ENCODE results near the gene PITX3. TPM values are rescaled to one million over a fixed set of nuclear protein-coding genes. Genes with fewer than 3 reads are reported as not detected.
"Not testable (repeated sequence)": the region's sequence is repeated elsewhere in the genome, so short reads cannot be mapped to it uniquely, and the experiment has no call there.

The PITX3 gene
- total and polyA plus RNA-seq, 2 donors, result 0.02 to 0.05 TPM

GRCh38 chr10:102202386-102202785 lies 38.9 kb downstream of the PITX3 start:
- Histone ChIP-seq H3K4me3 (ENCODE audit: low read length in 2 of 2) (no peak overlapping the region), H3K9me3 (ENCODE audit: control insufficient read depth in 2 of 2, insufficient read depth in 1 of 2, low read length in 1 of 2) (peaks cover 0 to 8% of the 10 kb centered on the region in 2 donors), H3K27me3 (ENCODE audit: control insufficient read depth in 2 of 2, insufficient read depth in 1 of 2, low read length in 1 of 2) (no peaks in the 10 kb centered on the region), H3K4me1 (ENCODE audit: control insufficient read depth in 2 of 2, insufficient read depth in 2 of 2, low read length in 2 of 2) (no peaks in the 10 kb centered on the region), H3K27ac (ENCODE audit: low read depth in 1 of 2, low read length in 1 of 2) (no peak overlapping the region), H3K36me3 (ENCODE audit: control insufficient read depth in 2 of 2, insufficient read depth in 2 of 2, low read length in 1 of 2) (no peaks in the 10 kb centered on the region)
- no peak for DNase-seq (ENCODE audit: low read depth in 6 of 9, low spot score in 9 of 9)
- 92% methylated on average over 1 of the region's 1 CpG for WGBS

- H3K4me1 ChIP-seq (ENCODE audit: control insufficient read depth in 2 of 2, insufficient read depth in 2 of 2, low read length in 2 of 2), result no peaks in the 10 kb centered on the region
- 94% methylated on average over 34 of the region's 34 CpGs for WGBS
- no peak overlapping the region for H3K4me3 ChIP-seq (ENCODE audit: low read length in 2 of 2)
- no peaks in the 10 kb centered on the region for H3K27me3 ChIP-seq (ENCODE audit: control insufficient read depth in 2 of 2, insufficient read depth in 1 of 2, low read length in 1 of 2)
- H3K9me3 ChIP-seq (ENCODE audit: control insufficient read depth in 2 of 2, insufficient read depth in 1 of 2, low read length in 1 of 2), result peaks cover 0 to 8% of the 10 kb centered on the region in 2 donors
- H3K27ac ChIP-seq (ENCODE audit: low read depth in 1 of 2, low read length in 1 of 2), result no peak overlapping the region
- no peak for DNase-seq (ENCODE audit: low read depth in 6 of 9, low spot score in 9 of 9)
- H3K36me3 ChIP-seq (ENCODE audit: control insufficient read depth in 2 of 2, insufficient read depth in 2 of 2, low read length in 1 of 2), result no peaks in the 10 kb centered on the region
Measured at GRCh38 chr10:102200751-102201640, 40.3 kb downstream of the PITX3 start.

GRCh38 chr10:102198027-102198426 lies 43.3 kb downstream of the PITX3 start:
- no peaks in the 10 kb centered on the region for H3K4me1 ChIP-seq (ENCODE audit: control insufficient read depth in 2 of 2, insufficient read depth in 2 of 2, low read length in 2 of 2)
- 81% methylated on average over 2 of the region's 2 CpGs for WGBS
- DNase-seq (ENCODE audit: low read depth in 6 of 9, low spot score in 9 of 9), result no peak
- no peaks in the 10 kb centered on the region for H3K9me3 ChIP-seq (ENCODE audit: control insufficient read depth in 2 of 2, insufficient read depth in 1 of 2, low read length in 1 of 2)
- H3K4me3 ChIP-seq (ENCODE audit: low read length in 2 of 2), result no peak overlapping the region
- H3K27ac ChIP-seq (ENCODE audit: low read depth in 1 of 2, low read length in 1 of 2), result no peak overlapping the region
- no peaks in the 10 kb centered on the region for H3K27me3 ChIP-seq (ENCODE audit: control insufficient read depth in 2 of 2, insufficient read depth in 1 of 2, low read length in 1 of 2)
- H3K36me3 ChIP-seq (ENCODE audit: control insufficient read depth in 2 of 2, insufficient read depth in 2 of 2, low read length in 1 of 2), result no peaks in the 10 kb centered on the region

- WGBS, result 84% methylated on average over 2 of the region's 2 CpGs
- no peak for DNase-seq (ENCODE audit: low read depth in 6 of 9, low spot score in 9 of 9)
- Histone ChIP-seq H3K4me1 (ENCODE audit: control insufficient read depth in 2 of 2, insufficient read depth in 2 of 2, low read length in 2 of 2) (no peaks in the 10 kb centered on the region), H3K9me3 (ENCODE audit: control insufficient read depth in 2 of 2, insufficient read depth in 1 of 2, low read length in 1 of 2) (peaks cover 1 to 8% of the 10 kb centered on the region in 2 donors), H3K27me3 (ENCODE audit: control insufficient read depth in 2 of 2, insufficient read depth in 1 of 2, low read length in 1 of 2) (no peaks in the 10 kb centered on the region), H3K4me3 (ENCODE audit: low read length in 2 of 2) (no peak overlapping the region), H3K36me3 (ENCODE audit: control insufficient read depth in 2 of 2, insufficient read depth in 2 of 2, low read length in 1 of 2) (no peaks in the 10 kb centered on the region), H3K27ac (ENCODE audit: low read depth in 1 of 2, low read length in 1 of 2) (no peak overlapping the region)
Measured at GRCh38 chr10:102196893-102197292, 44.4 kb downstream of the PITX3 start.

GRCh38 chr10:102195296-102195870 lies 45.9 kb downstream of the PITX3 start:
- WGBS, result 88% methylated on average over 6 of the region's 6 CpGs
- Histone ChIP-seq H3K36me3 (ENCODE audit: control insufficient read depth in 2 of 2, insufficient read depth in 2 of 2, low read length in 1 of 2) (no peaks in the 10 kb centered on the region), H3K4me1 (ENCODE audit: control insufficient read depth in 2 of 2, insufficient read depth in 2 of 2, low read length in 2 of 2) (no peaks in the 10 kb centered on the region)

GRCh38 chr10:102191956-102192355 lies 49.4 kb downstream of the PITX3 start:
- peaks cover 0 to 5% of the 10 kb centered on the region in 2 donors for H3K4me1 ChIP-seq (ENCODE audit: control insufficient read depth in 2 of 2, insufficient read depth in 2 of 2, low read length in 2 of 2)
- H3K4me3 ChIP-seq (ENCODE audit: low read length in 2 of 2), result no peak overlapping the region
- H3K27me3 ChIP-seq (ENCODE audit: control insufficient read depth in 2 of 2, insufficient read depth in 1 of 2, low read length in 1 of 2), result no peaks in the 10 kb centered on the region
- no peak overlapping the region for H3K27ac ChIP-seq (ENCODE audit: low read depth in 1 of 2, low read length in 1 of 2)
- WGBS, result 89% methylated on average over 7 of the region's 7 CpGs
- no peak for DNase-seq (ENCODE audit: low read depth in 6 of 9, low spot score in 9 of 9)
- no peaks in the 10 kb centered on the region for H3K36me3 ChIP-seq (ENCODE audit: control insufficient read depth in 2 of 2, insufficient read depth in 2 of 2, low read length in 1 of 2)
- peaks cover 2 to 24% of the 10 kb centered on the region in 2 donors for H3K9me3 ChIP-seq (ENCODE audit: control insufficient read depth in 2 of 2, insufficient read depth in 1 of 2, low read length in 1 of 2)

More at GRCh38 chr10:102195296-102195870, 45.9 kb downstream of the PITX3 start:
- Histone ChIP-seq H3K27me3 (ENCODE audit: control insufficient read depth in 2 of 2, insufficient read depth in 1 of 2, low read length in 1 of 2) (no peaks in the 10 kb centered on the region), H3K9me3 (ENCODE audit: control insufficient read depth in 2 of 2, insufficient read depth in 1 of 2, low read length in 1 of 2) (peaks cover 2 to 19% of the 10 kb centered on the region in 2 donors), H3K27ac (ENCODE audit: low read depth in 1 of 2, low read length in 1 of 2) (no peak overlapping the region), H3K4me3 (ENCODE audit: low read length in 2 of 2) (no peak overlapping the region)
- no peak for DNase-seq (ENCODE audit: low read depth in 6 of 9, low spot score in 9 of 9)

- H3K27me3 ChIP-seq (ENCODE audit: control insufficient read depth in 2 of 2, insufficient read depth in 1 of 2, low read length in 1 of 2); H3K4me1 ChIP-seq (ENCODE audit: control insufficient read depth in 2 of 2, insufficient read depth in 2 of 2, low read length in 2 of 2); H3K27ac ChIP-seq (ENCODE audit: low read depth in 1 of 2, low read length in 1 of 2); H3K4me3 ChIP-seq (ENCODE audit: low read length in 2 of 2); H3K36me3 ChIP-seq (ENCODE audit: control insufficient read depth in 2 of 2, insufficient read depth in 2 of 2, low read length in 1 of 2): not testable (repeated sequence)
- peak in 1 of 9 donors; percentile 15 for DNase-seq (ENCODE audit: low read depth in 6 of 9, low spot score in 9 of 9)
- WGBS, result 85% methylated on average over 7 of the region's 7 CpGs
- peaks cover 2 to 28% of the 10 kb centered on the region in 2 donors for H3K9me3 ChIP-seq (ENCODE audit: control insufficient read depth in 2 of 2, insufficient read depth in 1 of 2, low read length in 1 of 2)
Measured at GRCh38 chr10:102188941-102189898, 52.1 kb downstream of the PITX3 start.

- WGBS, result 92% methylated on average over 3 of the region's 3 CpGs
- H3K9me3 ChIP-seq (ENCODE audit: control insufficient read depth in 2 of 2, insufficient read depth in 1 of 2, low read length in 1 of 2), result peaks cover 2 to 28% of the 10 kb centered on the region in 2 donors
- H3K4me1 ChIP-seq (ENCODE audit: control insufficient read depth in 2 of 2, insufficient read depth in 2 of 2, low read length in 2 of 2), result peaks cover 0 to 5% of the 10 kb centered on the region in 2 donors
- no peak for DNase-seq (ENCODE audit: low read depth in 6 of 9, low spot score in 9 of 9)
- no peak overlapping the region for H3K27ac ChIP-seq (ENCODE audit: low read depth in 1 of 2, low read length in 1 of 2)
- no peaks in the 10 kb centered on the region for H3K27me3 ChIP-seq (ENCODE audit: control insufficient read depth in 2 of 2, insufficient read depth in 1 of 2, low read length in 1 of 2)
- H3K4me3 ChIP-seq (ENCODE audit: low read length in 2 of 2), result no peak overlapping the region
- H3K36me3 ChIP-seq (ENCODE audit: control insufficient read depth in 2 of 2, insufficient read depth in 2 of 2, low read length in 1 of 2), result no peaks in the 10 kb centered on the region
Measured at GRCh38 chr10:102188298-102188940, 52.9 kb downstream of the PITX3 start.

All from thymus (tissue), 11 donors.